Iris pigment epithelial cell (primary cell): ENCODE results near the gene HEATR5A.
A peak's percentile ranks its signal among the peaks of the same experiment; 100 is the strongest.

Source experiments
- DNase-seq: peaks from one replicate; pipeline ENCODE4 v3.0.0-alpha.2; 2011; ENCODE audit warnings: low read depth

Gene HEATR5A

DNA sequence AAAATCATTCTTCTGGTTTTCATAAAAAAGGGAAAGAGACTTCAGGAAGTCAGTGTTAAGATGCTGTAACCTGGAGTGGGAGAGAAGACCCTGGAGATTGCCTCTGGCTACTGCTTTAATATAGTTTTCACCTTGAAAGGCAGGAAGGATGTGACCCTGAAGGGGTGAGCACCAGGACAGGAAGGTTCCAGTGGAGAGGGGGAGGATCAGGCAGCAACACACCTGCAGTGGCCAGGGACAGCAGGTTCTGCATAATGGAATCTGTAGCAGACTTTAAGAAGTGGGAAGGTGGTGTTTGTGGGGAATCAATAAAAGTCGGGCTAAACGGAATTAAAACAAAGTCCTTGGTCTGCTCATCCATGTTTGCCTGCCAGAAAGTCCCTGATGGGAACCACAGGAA is 6.3 kb upstream of the HEATR5A start:
- DNase-seq, result no peak

DNA sequence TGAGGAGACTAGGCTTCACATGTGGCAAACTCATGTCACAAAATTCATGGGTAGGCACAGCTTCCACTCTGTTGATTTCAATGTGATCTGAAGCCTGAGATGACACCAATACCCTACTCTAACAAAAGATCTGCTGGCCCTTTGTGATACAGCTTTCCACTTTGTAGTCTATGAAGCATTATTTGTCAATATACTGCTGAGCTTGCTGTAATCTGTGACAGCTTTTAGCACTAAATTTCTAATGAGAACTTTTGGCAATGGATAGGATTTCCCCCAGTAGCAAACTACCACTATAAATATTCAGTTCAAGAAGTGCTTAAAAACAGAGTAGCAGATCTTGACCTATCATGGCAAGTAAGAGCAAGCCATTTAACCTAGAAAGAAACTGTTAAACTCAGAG is 5.6 kb upstream of the HEATR5A start:
- no peak for DNase-seq

GRCh38 chr14:31421200-31421599 is 850 bp upstream of the HEATR5A start:
- DNase-seq, result no peak

DNA sequence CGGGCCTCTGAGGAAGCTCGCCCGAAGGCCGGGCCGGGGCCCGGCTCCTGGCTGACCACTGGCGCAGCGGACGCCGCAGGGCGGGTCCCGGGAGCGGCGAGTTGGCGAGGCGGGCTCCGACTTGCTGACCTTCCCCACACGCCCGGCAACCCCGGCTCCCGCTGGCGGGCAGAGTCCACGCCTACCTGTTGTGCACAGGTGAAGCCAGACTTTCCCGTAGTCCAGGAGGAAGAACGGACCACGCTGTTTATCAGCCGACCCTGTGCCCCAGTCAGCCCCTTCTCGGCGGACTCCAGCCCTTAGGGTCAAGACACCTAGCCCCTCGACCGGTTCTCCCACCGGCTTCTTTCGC is 407 bp downstream of the HEATR5A start:
- DNase-seq, result peak; percentile 58

GRCh38 chr14:31419179-31419966 is 977 bp downstream of the HEATR5A start:
- peak; percentile 17 for DNase-seq

- no peak for DNase-seq
Measured at GRCh38 chr14:31418440-31418839, 1.9 kb downstream of the HEATR5A start.

DNA sequence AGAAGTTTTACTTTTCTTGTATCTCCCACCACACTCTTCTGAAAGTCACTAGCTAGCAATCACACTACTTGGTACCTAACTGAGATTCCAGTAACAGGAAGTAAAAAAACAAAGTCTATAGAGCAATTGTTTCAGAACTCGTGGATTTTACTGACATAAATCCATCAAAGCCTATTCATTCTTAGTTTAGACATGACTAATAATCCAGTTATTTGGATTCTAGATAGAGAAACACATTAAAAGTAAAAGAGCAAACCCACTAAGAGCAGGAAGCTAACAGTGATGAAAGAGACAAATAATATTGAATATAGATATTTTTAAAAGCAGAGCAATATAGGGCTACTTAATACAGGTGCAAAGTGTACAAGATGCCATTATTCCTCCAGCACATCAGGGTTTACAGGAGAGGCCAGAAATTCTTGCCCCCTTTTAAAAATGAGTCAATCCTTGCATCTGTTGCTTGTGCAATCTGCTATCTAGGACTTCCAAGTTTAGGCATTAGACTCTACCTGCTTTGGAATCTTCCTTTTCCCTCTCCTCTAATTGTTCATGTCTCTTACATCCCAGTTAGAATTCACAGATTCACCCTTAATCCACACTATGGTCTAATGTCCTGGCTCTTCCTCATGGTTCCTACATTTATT is 6.0 kb downstream of the HEATR5A start:
- peak; percentile 49 for DNase-seq

DNA sequence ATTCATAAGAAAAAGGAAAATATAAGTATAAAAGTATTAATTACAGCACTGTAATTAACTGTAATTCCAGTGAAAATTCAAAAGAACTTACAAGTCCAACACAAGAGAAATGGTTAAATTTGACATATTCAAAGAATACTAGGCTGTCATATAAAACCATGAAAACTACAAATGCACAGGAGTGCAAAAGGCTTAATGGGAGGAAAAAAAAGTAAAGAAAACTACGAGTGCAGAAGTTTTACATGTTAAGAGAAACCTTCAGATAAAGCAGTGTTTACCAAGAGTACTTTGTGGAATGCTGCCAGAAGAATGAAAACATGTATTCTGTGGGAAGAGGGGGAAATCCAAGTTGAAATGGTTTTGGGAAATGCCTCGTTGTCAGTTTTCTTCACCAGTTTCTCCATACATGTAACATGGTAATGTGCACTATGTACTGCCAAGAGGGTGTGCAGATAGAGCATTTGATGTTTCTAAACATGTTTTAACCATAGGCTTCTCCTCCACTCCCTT is 9.1 kb downstream of the HEATR5A start:
- peak; percentile 73 for DNase-seq

- DNase-seq, result no peak
Measured at GRCh38 chr14:31410048-31410650, 10.2 kb downstream of the HEATR5A start.

DNA sequence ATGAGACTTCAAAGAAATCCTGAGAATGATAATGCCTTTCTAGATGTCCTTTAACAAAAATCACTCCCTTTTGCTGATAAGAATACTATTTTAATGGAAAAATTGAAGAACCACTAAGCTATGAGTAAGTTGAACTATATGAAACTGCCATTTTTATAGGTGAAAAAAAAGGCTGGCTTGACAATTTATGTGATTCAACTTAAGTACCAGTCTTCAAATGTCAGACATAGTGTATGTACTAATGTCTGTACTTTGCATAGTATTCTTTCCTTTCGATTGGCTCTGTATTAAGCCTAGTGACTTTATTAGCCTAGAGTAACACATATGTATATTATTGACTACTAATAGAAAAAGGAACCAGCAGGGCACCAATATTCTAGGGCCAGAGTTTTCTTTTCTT is 11.9 kb downstream of the HEATR5A start:
- DNase-seq, result no peak

DNA sequence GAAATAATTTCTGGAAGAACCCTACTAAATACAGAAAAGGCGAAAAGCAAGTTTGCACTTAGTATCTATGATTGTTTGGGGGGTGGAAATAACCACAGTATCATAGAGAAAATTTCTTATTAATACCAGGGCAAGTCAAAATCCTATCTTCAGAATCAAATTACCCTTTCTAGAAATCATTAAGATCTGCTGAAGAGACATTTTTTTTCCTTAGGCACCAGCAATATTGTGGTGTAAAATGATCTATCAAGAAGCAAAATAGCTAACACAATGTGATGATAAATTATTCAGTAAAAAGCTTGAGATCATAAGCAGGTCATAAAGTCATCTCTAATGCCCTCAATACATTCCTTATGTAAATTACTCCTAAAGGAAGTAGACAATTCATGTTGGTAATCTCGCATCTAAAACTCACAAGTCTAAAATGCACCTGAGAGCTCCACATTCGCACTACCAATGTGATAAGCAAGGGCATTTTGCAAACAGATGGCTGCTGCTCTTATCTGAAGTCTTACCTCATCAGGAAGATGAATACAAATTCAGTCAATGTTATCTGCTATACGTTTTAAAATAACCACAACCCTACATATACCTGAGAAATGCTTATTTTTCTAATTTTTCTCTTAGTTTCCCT is 14.6 kb downstream of the HEATR5A start:
- no peak for DNase-seq

GRCh38 chr14:31405106-31405505 is 15.2 kb downstream of the HEATR5A start:
- no peak for DNase-seq

DNA sequence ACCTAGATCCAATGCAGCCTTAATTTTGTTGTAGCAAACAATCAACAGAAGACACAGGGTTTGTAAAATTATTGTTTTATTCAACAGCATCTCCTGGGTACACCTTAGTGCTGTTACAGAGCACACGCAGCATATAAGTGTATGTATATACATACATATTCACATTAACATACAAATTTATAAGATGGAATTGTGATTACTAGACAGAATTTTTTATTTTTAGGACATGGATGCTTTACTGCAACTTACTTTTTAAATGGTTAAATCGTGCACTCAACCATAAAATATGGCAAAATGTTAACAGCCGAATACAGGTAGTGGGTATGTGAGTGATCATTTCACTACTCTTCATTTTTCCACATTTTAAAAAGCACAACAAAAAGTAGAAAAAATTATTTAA is 16.6 kb downstream of the HEATR5A start:
- no peak for DNase-seq

GRCh38 chr14:31402764-31403439 is 17.4 kb downstream of the HEATR5A start:
- DNase-seq, result no peak

DNA sequence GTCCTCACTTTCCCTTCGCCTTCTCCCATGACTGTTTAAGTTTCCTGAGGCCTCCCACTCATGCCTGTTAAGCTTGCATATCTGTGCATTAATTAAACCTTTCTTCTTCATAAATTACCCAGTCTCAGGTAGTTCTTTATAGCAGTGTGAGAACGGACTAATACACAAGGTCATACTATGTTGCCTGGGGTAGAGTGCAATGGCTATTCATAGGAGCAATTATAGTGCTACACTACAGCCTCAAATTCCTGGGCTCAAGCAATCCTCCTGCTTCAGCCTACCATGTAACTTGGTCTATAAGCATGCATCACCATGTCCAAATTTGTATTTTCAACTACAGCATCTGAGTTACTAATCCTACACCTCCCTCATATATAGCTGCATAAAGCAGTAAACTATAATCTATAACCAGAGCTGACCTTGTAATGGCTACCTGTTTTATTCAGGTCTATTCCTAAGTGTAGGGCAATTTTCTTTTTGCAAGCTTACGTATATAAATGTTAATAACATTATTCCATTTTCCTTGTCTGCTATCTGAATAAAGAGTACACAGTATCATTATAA is 18.9 kb downstream of the HEATR5A start:
- DNase-seq, result no peak

DNA sequence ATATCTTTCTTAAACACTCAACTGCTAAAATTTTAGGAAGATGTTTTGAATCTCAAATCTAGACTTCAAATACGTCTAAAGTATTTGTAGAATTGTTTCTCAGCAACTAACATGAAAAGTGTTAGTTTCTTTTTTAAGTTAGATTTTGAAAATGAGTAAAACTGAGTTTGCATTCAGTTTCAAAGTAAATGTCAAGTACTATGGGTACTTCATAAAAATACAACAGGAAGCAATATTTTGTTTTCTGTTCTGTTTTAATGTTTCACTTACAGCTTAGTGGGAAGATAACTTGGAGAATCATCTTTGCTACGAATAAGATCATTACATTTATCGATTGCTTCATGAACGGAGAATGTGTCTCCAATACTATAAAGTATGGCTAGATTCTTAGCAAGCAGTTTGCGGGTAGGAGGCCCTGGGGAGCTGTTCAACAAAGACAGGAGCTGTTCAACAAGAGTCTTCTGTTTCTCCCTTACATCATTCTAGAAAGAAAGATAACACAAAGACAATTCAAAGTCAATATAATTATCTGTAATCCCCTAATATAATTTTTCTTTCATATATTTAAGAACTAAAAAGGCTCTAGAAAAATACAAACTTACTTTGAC is 20.2 kb downstream of the HEATR5A start:
- no peak for DNase-seq

GRCh38 chr14:31395572-31396205 is 24.7 kb downstream of the HEATR5A start:
- peak; percentile 35 for DNase-seq

GRCh38 chr14:31395119-31395518 is 25.2 kb downstream of the HEATR5A start:
- DNase-seq, result no peak

GRCh38 chr14:31391977-31392503 is 28.3 kb downstream of the HEATR5A start:
- no peak for DNase-seq

DNA sequence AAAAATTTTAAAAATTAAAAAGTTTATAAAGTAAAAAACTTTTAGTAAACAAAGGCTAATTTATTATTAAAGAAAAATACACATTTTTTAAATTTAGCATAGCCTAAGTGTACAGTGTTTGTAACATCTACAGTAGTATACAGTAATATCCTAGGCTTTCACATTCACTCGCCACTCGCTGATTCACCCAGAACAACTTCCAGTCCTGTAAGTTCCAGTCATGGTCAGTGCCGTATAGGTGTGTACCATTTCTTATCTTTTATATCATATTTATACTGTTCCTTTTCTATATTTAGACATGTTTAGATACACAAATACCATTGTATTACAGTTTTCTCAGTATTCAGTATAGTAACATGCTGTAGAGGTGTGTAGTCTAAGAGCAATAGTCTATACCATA is 28.9 kb downstream of the HEATR5A start:
- DNase-seq, result no peak

GRCh38 chr14:31389946-31390345 is 30.4 kb downstream of the HEATR5A start:
- DNase-seq, result no peak
